Thyroid gland (tissue), 4 donors: ENCODE results near the gene PCNT.

Experiments
- POLR2A ChIP-seq, 2 donors: fragments of 450-650 bp; IDR thresholded peaks; one replicate each; pipeline ENCODE4 v1.6.1; 2017; ENCODE audit warnings: antibody characterized with exemption in 2 of 2, mild to moderate bottlenecking in 2 of 2, moderate library complexity in 1 of 2
- TF ChIP-seq, protein P1 (sequence below), 6 experiments: fragments of 200-600 bp in 3 of 6; fragments of 450-650 bp in 3 of 6; sonication (generic) in 3 of 6; IDR thresholded peaks; one replicate each; pipeline ENCODE4 v1.5.1; 2016 to 2019; ENCODE audit warnings: antibody characterized with exemption in 6 of 6, mild to moderate bottlenecking in 2 of 6, inconsistent platforms in 1 of 6, moderate library complexity in 1 of 6

DNA sequence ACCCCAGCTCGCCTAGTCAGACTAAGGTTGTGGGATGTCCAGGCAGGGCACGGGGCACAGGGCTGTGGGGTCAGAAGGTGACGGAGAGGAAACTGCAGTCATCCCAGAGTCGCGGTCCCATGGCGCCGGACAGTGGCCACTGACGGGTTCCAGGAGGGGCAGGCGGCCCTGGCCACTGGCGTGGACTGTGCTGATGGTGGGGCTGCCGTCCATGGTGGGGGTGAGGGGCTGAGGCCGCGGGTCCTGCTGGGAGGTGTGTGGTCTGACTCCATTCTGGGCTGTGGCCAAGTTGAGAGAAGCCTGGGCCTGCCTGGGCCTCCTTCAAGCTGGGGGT is 32.0 kb downstream of the PCNT start:
- TF ChIP-seq POLR2A (IDR thresholded peaks at IDR 0.05): no peak
- TF ChIP-seq, protein P1, sequence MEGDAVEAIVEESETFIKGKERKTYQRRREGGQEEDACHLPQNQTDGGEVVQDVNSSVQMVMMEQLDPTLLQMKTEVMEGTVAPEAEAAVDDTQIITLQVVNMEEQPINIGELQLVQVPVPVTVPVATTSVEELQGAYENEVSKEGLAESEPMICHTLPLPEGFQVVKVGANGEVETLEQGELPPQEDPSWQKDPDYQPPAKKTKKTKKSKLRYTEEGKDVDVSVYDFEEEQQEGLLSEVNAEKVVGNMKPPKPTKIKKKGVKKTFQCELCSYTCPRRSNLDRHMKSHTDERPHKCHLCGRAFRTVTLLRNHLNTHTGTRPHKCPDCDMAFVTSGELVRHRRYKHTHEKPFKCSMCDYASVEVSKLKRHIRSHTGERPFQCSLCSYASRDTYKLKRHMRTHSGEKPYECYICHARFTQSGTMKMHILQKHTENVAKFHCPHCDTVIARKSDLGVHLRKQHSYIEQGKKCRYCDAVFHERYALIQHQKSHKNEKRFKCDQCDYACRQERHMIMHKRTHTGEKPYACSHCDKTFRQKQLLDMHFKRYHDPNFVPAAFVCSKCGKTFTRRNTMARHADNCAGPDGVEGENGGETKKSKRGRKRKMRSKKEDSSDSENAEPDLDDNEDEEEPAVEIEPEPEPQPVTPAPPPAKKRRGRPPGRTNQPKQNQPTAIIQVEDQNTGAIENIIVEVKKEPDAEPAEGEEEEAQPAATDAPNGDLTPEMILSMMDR (IDR thresholded peaks at IDR 0.05): no peak
